HepG2 (cell line): ENCODE measurements around the gene GUCY2D. TPM values are rescaled to one million over a fixed set of nuclear protein-coding genes. Genes with fewer than 3 reads are reported as not detected.
A peak's percentile ranks its signal among the peaks of the same experiment; 100 is the strongest.

ENCODE experiments used
- ELF4 ChIP-seq: sonication (generic); formaldehyde crosslinking; IDR thresholded peaks from 2 replicates; pipeline ENCODE4 v1.5.0; 2020; ENCODE audit warnings: missing genetic modification reagents, mild to moderate bottlenecking, moderate library complexity, borderline replicate concordance
- HHEX ChIP-seq: IDR thresholded peaks from 2 replicates; pipeline ENCODE4 v1.6.1; 2016; ENCODE audit warnings: control low read depth
- HMG20A ChIP-seq: IDR thresholded peaks from 2 replicates; pipeline ENCODE4 v1.6.1; 2016; ENCODE audit warnings: borderline replicate concordance
- NCOR1 ChIP-seq: fragments of 200-600 bp; sonication (generic); IDR thresholded peaks from 2 replicates; pipeline ENCODE4 v1.7.0; 2017; ENCODE audit warnings: antibody characterized with exemption, low read length, borderline replicate concordance
- NFATC3 ChIP-seq: sonication (generic); formaldehyde crosslinking; IDR thresholded peaks from 2 replicates; pipeline ENCODE4 v1.5.1; 2020; ENCODE audit warnings: mild to moderate bottlenecking, missing genetic modification reagents
- PAF1 ChIP-seq: IDR thresholded peaks from 2 replicates; pipeline ENCODE4 v1.6.1; 2016; ENCODE audit warnings: missing genetic modification reagents, missing compliant biosample characterization
- XRCC5 ChIP-seq: fragments of 200-400 bp; formaldehyde crosslinking; optimal IDR thresholded peaks from 2 replicates; pipeline ENCODE3; 2017; ENCODE audit warnings: mild to moderate bottlenecking, low read length
- ZC3H13 ChIP-seq: sonication (generic); formaldehyde crosslinking; IDR thresholded peaks from 2 replicates; pipeline ENCODE4 v1.8.1; 2023; ENCODE audit warnings: mild to moderate bottlenecking, missing genetic modification reagents, moderate library complexity
- ZFYVE20 ChIP-seq: sonication (generic); formaldehyde crosslinking; IDR thresholded peaks from 2 replicates; pipeline ENCODE4 v1.8.0; 2023; ENCODE audit warnings: low read depth, mild to moderate bottlenecking, moderate library complexity, missing genetic modification reagents, borderline replicate concordance
- ZMAT3 ChIP-seq: sonication (generic); formaldehyde crosslinking; conservative IDR thresholded peaks from 2 replicates; pipeline ENCODE4 v1.7.0; 2021; ENCODE audit warnings: missing genetic modification reagents
- ZMYM3 ChIP-seq: sonication (generic); formaldehyde crosslinking; IDR thresholded peaks from 2 replicates; pipeline ENCODE4 v1.5.1; 2020; ENCODE audit warnings: mild to moderate bottlenecking, missing genetic modification reagents
- ZNF703 ChIP-seq: sonication (generic); formaldehyde crosslinking; IDR thresholded peaks from 2 replicates; pipeline ENCODE4 v1.5.1; 2020; ENCODE audit warnings: missing genetic modification reagents, mild to moderate bottlenecking, moderate library complexity, borderline replicate concordance
- ZNF781 ChIP-seq: sonication (generic); formaldehyde crosslinking; IDR thresholded peaks from 2 replicates; pipeline ENCODE4 v1.5.1; 2020; ENCODE audit warnings: borderline replicate concordance, mild to moderate bottlenecking, missing genetic modification reagents; ENCODE audit errors: not compliant biosample characterization
- ZNF879 ChIP-seq: sonication (generic); formaldehyde crosslinking; IDR thresholded peaks from 2 replicates; pipeline ENCODE4 v1.8.1; 2023; ENCODE audit warnings: missing genetic modification reagents
- polyA plus RNA-seq, 8 experiments: library from polyadenylated mRNA; depleted of rRNA in 3 of 8; stranded (reverse) in 7 of 8; unstranded in 1 of 8; fragments of >200 nt; fragmentation: Illumina TruSeq in 4 of 8; extraction: Trizol in 4 of 8; gene quantifications; 2 replicates each; pipeline versions ENCODE4 v1.2.1 to v1.2.3, GENCODE V29; 2011 to 2016; ENCODE audit warnings: low read depth in 4 of 8, missing spikeins in 1 of 8, mixed read lengths in 1 of 8; ENCODE audit not compliant: insufficient read depth in 1 of 8
- total RNA-seq, 5 experiments: library from RNA; depleted of rRNA; stranded (reverse); fragments of >200 nt; fragmentation: Illumina TruSeq; extraction: Trizol; gene quantifications; 2 replicates each; pipeline ENCODE4 v1.2.3, GENCODE V29; 2016; ENCODE audit warnings: low read depth in 1 of 5
- TF ChIP-seq, protein P1 (sequence below): sonication (generic); formaldehyde crosslinking; IDR thresholded peaks from 2 replicates; pipeline ENCODE4 v1.4.0; 2020; ENCODE audit warnings: mild to moderate bottlenecking, missing genetic modification reagents
- TF ChIP-seq, protein P2 (sequence below), 2 experiments: sonication (generic) in 1 of 2; formaldehyde crosslinking in 1 of 2; IDR thresholded peaks; 2 replicates each; pipeline versions ENCODE4 v1.4.0 to v1.6.1; 2016 to 2020; ENCODE audit warnings: borderline replicate concordance in 1 of 2, low read depth in 1 of 2, mild to moderate bottlenecking in 1 of 2, missing genetic modification reagents in 1 of 2
- TF ChIP-seq, protein P3 (sequence below): IDR thresholded peaks from 2 replicates; pipeline ENCODE4 v1.6.1; 2016; ENCODE audit warnings: missing biosample characterization, missing genetic modification reagents, low read depth
- TF ChIP-seq, protein P4 (sequence below): sonication (generic); formaldehyde crosslinking; conservative IDR thresholded peaks from 2 replicates; pipeline ENCODE4 v1.4.0; 2020; ENCODE audit warnings: mild to moderate bottlenecking, missing genetic modification reagents, moderate library complexity
- TF ChIP-seq, protein P5 (sequence below): IDR thresholded peaks from 2 replicates; pipeline ENCODE4 v1.6.1; 2012; ENCODE audit warnings: inconsistent platforms

GUCY2D gene
- total and polyA plus RNA-seq, 2 of the 13 experiments (the other 11 are each of a cell fraction or from before 2014, with no cell fraction given): not detected

DNA sequence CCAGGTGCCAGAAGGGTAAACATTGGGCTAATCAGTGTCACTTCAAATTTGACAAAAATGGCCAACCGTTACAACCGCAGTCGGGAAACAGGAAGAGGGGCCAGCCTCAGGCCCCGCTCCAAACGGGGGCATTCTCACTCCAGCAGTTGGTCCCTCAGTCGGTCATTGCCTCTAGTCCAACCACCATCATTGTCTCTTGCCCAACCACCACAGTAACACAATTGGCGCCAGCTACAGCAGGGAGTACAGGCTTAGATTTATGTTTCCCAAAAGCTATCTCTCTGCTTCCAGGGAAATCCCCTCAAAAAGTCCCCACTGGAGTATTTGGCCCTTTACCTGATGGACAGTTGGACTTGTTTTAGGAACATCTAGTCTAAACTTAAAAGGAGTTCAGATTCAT, 56.7 kb downstream of the GUCY2D start (continued):
- no peak for TF ChIP-seq ZNF703 (CRISPR knock-in tag)
- no peak for TF ChIP-seq ZMYM3 (CRISPR knock-in tag)
- no peak for TF ChIP-seq ZFYVE20 (CRISPR knock-in tag)
- no peak for TF ChIP-seq HMG20A (CRISPR knock-in tag)
- TF ChIP-seq, protein P1, sequence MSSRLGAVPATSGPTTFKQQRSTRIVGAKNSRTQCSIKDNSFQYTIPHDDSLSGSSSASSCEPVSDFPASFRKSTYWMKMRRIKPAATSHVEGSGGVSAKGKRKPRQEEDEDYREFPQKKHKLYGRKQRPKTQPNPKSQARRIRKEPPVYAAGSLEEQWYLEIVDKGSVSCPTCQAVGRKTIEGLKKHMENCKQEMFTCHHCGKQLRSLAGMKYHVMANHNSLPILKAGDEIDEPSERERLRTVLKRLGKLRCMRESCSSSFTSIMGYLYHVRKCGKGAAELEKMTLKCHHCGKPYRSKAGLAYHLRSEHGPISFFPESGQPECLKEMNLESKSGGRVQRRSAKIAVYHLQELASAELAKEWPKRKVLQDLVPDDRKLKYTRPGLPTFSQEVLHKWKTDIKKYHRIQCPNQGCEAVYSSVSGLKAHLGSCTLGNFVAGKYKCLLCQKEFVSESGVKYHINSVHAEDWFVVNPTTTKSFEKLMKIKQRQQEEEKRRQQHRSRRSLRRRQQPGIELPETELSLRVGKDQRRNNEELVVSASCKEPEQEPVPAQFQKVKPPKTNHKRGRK (CRISPR knock-in tag): no peak
- no peak for TF ChIP-seq ELF4 (CRISPR knock-in tag)
- TF ChIP-seq, protein P2, sequence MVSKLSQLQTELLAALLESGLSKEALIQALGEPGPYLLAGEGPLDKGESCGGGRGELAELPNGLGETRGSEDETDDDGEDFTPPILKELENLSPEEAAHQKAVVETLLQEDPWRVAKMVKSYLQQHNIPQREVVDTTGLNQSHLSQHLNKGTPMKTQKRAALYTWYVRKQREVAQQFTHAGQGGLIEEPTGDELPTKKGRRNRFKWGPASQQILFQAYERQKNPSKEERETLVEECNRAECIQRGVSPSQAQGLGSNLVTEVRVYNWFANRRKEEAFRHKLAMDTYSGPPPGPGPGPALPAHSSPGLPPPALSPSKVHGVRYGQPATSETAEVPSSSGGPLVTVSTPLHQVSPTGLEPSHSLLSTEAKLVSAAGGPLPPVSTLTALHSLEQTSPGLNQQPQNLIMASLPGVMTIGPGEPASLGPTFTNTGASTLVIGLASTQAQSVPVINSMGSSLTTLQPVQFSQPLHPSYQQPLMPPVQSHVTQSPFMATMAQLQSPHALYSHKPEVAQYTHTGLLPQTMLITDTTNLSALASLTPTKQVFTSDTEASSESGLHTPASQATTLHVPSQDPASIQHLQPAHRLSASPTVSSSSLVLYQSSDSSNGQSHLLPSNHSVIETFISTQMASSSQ (IDR thresholded peaks at IDR 0.05; ENCODE audit: low read depth): no peak
- TF ChIP-seq, protein P2 (CRISPR knock-in tag; IDR thresholded peaks at IDR 0.05; ENCODE audit: borderline replicate concordance): no peak
- no peak for TF ChIP-seq NFATC3 (CRISPR knock-in tag)
- TF ChIP-seq PAF1: peak; percentile 61; the same call in 1 of the 2 replicates
- TF ChIP-seq, protein P3, sequence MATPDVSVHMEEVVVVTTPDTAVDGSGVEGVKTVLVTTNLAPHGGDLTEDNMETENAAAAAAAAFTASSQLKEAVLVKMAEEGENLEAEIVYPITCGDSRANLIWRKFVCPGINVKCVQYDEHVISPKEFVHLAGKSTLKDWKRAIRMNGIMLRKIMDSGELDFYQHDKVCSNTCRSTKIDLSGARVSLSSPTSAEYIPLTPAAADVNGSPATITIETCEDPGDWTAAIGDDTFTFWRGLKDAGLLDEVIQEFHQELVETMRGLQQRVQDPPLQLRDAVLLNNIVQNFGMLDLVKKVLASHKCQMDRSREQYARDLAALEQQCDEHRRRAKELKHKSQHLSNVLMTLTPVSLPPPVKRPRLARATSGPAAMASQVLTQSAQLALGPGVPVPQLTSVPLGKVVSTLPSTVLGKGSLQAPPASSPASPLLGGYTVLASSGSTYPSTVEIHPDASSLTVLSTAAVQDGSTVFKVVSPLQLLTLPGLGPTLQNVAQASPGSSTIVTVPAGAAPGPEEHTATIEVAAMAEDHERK: no peak
- TF ChIP-seq ZMAT3 (CRISPR knock-in tag): 0 out of 2 replicates have a peak, but pooled peaks have one; percentile 38
- TF ChIP-seq ZNF879: no peak
- TF ChIP-seq XRCC5: no peak
- no peak for TF ChIP-seq NCOR1
- TF ChIP-seq HHEX: no peak
- TF ChIP-seq, protein P4, sequence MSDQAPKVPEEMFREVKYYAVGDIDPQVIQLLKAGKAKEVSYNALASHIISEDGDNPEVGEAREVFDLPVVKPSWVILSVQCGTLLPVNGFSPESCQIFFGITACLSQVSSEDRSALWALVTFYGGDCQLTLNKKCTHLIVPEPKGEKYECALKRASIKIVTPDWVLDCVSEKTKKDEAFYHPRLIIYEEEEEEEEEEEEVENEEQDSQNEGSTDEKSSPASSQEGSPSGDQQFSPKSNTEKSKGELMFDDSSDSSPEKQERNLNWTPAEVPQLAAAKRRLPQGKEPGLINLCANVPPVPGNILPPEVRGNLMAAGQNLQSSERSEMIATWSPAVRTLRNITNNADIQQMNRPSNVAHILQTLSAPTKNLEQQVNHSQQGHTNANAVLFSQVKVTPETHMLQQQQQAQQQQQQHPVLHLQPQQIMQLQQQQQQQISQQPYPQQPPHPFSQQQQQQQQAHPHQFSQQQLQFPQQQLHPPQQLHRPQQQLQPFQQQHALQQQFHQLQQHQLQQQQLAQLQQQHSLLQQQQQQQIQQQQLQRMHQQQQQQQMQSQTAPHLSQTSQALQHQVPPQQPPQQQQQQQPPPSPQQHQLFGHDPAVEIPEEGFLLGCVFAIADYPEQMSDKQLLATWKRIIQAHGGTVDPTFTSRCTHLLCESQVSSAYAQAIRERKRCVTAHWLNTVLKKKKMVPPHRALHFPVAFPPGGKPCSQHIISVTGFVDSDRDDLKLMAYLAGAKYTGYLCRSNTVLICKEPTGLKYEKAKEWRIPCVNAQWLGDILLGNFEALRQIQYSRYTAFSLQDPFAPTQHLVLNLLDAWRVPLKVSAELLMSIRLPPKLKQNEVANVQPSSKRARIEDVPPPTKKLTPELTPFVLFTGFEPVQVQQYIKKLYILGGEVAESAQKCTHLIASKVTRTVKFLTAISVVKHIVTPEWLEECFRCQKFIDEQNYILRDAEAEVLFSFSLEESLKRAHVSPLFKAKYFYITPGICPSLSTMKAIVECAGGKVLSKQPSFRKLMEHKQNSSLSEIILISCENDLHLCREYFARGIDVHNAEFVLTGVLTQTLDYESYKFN (CRISPR knock-in tag): no peak
- TF ChIP-seq ZC3H13 (CRISPR knock-in tag): peak; percentile 73; the same call in 1 of the 2 replicates
- TF ChIP-seq ZNF781 (CRISPR knock-in tag): no peak
- TF ChIP-seq, protein P5, sequence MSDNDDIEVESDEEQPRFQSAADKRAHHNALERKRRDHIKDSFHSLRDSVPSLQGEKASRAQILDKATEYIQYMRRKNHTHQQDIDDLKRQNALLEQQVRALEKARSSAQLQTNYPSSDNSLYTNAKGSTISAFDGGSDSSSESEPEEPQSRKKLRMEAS: no peak
